Aorta (tissue), 5 donors: Measurements from ENCODE around the gene OOEP. TPM values are rescaled to one million over a fixed set of nuclear protein-coding genes. Genes with fewer than 3 reads are reported as not detected.
A peak's percentile ranks its signal among the peaks of the same experiment; 100 is the strongest.

Experiments used
- ATAC-seq: fragments of 200-7000 bp; cut with Tn5 transposase; one replicate; pipeline ENCODE4 v1.9.1; 2022; ENCODE audit warnings: moderate library complexity; ENCODE audit not compliant: low FRiP score
- DNase-seq, 2 donors: peaks; one replicate each; pipeline ENCODE4 v3.0.0-alpha.2; 2020
- H3K27ac ChIP-seq, 2 donors: one replicate each; pipeline ENCODE4 v1.5.1; 2013; ENCODE audit warnings: low read length in 2 of 2, mild to moderate bottlenecking in 2 of 2, moderate library complexity in 2 of 2, control low read depth in 1 of 2, inconsistent platforms in 1 of 2, low read depth in 1 of 2
- H3K27me3 ChIP-seq, 2 donors: one replicate each; pipeline ENCODE4 v1.6.1; 2013; ENCODE audit warnings: control low read depth in 1 of 2, low read length in 1 of 2, mild to moderate bottlenecking in 1 of 2, moderate library complexity in 1 of 2; ENCODE audit not compliant: insufficient read depth in 2 of 2, control insufficient read depth in 1 of 2
- H3K36me3 ChIP-seq, 2 donors: one replicate each; pipeline ENCODE4 v1.6.1; 2013; ENCODE audit warnings: control low read depth in 1 of 2, low read length in 1 of 2, mild to moderate bottlenecking in 1 of 2; ENCODE audit not compliant: insufficient read depth in 2 of 2, control insufficient read depth in 1 of 2
- H3K4me1 ChIP-seq, 2 donors: one replicate each; pipeline ENCODE4 v1.6.1; 2013; ENCODE audit warnings: low read length in 2 of 2, control low read depth in 1 of 2, mild to moderate bottlenecking in 1 of 2, moderate library complexity in 1 of 2; ENCODE audit not compliant: insufficient read depth in 2 of 2, control insufficient read depth in 1 of 2
- H3K4me3 ChIP-seq, 2 donors: one replicate each; pipeline ENCODE4 v1.5.1; 2013; ENCODE audit warnings: low read length in 2 of 2, control low read depth in 1 of 2, mild to moderate bottlenecking in 1 of 2
- H3K9me3 ChIP-seq: one replicate; pipeline ENCODE4 v1.6.1; 2013; ENCODE audit warnings: mild to moderate bottlenecking, low read length; ENCODE audit not compliant: control insufficient read depth
- WGBS, 2 donors: extraction: QIAGEN DNeasy Blood & Tissue Kit; methylation state at CpG; one replicate each; pipeline ENCODE4 v1.1.7; 2013; 5-methylcytosine and 5-hydroxymethylcytosine counted together
- intact Hi-C, 2 donors: fragments of 100-400 bp; cut with DNase I; formaldehyde crosslinking; loops; one replicate each; pipeline versions ENCODE4 v1.14.2 to v1.15.0; 2022
- polyA plus RNA-seq, 2 donors: library from polyadenylated mRNA; stranded (reverse); fragments of 200-250 nt; gene quantifications; one replicate each; pipeline ENCODE4 v1.2.3, GENCODE V29; 2013
- total RNA-seq, 2 donors: library from RNA; stranded (reverse); fragmentation: NEBNext Ultra II Directional; extraction: Animal tissue kit (Norgen Biotek cat#: 25700); gene quantifications; one replicate each; pipeline ENCODE4 v1.2.1, GENCODE V29; 2021
- donor health status: healthy with polysubstance abuse.
- donor health status: Bipolar disorder and iron deficiency.
- donor health status: DM: no; HTN: no; CAD: no.
- donor health status: DM: no; HTN: no; CAD: no.
- donor health status: DM: yes; HTN: yes; CAD: no.

OOEP gene
- total and polyA plus RNA-seq, 4 donors, result 0.39 to 1.1 (median 0.84) TPM; not detected in 1

GRCh38 chr6:73362358-73362757 lies 7.3 kb downstream of the OOEP start, which contains the start of gene KHDC3L:
TSS of gene KHDC3L (plus strand) at chr6:73362658. CDS start at chr6:73362730, 72 bp downstream.
- no peak for ATAC-seq

GRCh38 chr6:73353636-73354593 lies 15.8 kb downstream of the OOEP start, which contains the start of gene DPPA5:
TSS of gene DPPA5 (minus strand) at chr6:73354276. CDS start at chr6:73354225, 51 bp downstream.
- Histone ChIP-seq H3K36me3 (no peaks in the 10 kb centered on the region), H3K4me1 (no peaks in the 10 kb centered on the region), H3K27ac (no peak within 1 kb of the TSS), H3K27me3 (no peaks in the 10 kb centered on the region), H3K4me3 (no peak within 1 kb of the TSS), H3K9me3 (no peaks in the 10 kb centered on the region)
- intact Hi-C loops, result no loop called here
- whole genome bisulfite sequencing, 2 donors, result 79 to 88% methylated on average over 59 of the region's 59 CpGs
- DNase-seq (no peak), ATAC-seq (no peak)

More at GRCh38 chr6:73362358-73362757, 7.3 kb downstream of the OOEP start, which contains the start of gene KHDC3L:
- H3K36me3 ChIP-seq, result no peaks in the 10 kb centered on the region
- 89 to 92% methylated on average over 23 of the region's 23 CpGs for WGBS, 2 donors
- DNase-seq, result no peak
- no peak within 1 kb of the TSS for H3K4me3 ChIP-seq
- H3K27me3 ChIP-seq, result no peaks in the 10 kb centered on the region
- intact Hi-C loops, result no loop called here
- H3K4me1 ChIP-seq, result no peaks in the 10 kb centered on the region
- H3K9me3 ChIP-seq, result no peaks in the 10 kb centered on the region
- H3K27ac ChIP-seq, result no peak within 1 kb of the TSS

GRCh38 chr6:73349311-73349710 lies 20.4 kb downstream of the OOEP start:
- WGBS, 2 donors, result 30 to 31% methylated on average over 6 of the region's 6 CpGs
- no peak overlapping the region for H3K27ac ChIP-seq
- H3K4me1 ChIP-seq, result no peaks in the 10 kb centered on the region
- DNase-seq, result no peak
- intact Hi-C loops, result no loop called here
- no peaks in the 10 kb centered on the region for H3K27me3 ChIP-seq
- H3K9me3 ChIP-seq, result no peaks in the 10 kb centered on the region
- no peaks in the 10 kb centered on the region for H3K36me3 ChIP-seq
- ATAC-seq, result no peak
- H3K4me3 ChIP-seq, result no peak overlapping the region

- intact Hi-C loops, result no loop called here
- DNase-seq (no peak), ATAC-seq (peak; percentile 41)
- H3K36me3 ChIP-seq, result no peaks in the 10 kb centered on the region
- H3K4me1 ChIP-seq, result no peaks in the 10 kb centered on the region
- 44 to 48% methylated on average over 33 of the region's 33 CpGs for WGBS, 2 donors
- no peak overlapping the region for H3K4me3 ChIP-seq
- no peak overlapping the region for H3K27ac ChIP-seq
- H3K27me3 ChIP-seq, result no peaks in the 10 kb centered on the region
- H3K9me3 ChIP-seq, result no peaks in the 10 kb centered on the region
These were observed 21.0 kb downstream of the OOEP start for GRCh38 chr6:73348550-73349204.

GRCh38 chr6:73343164-73343563 lies 26.5 kb downstream of the OOEP start:
- no peak overlapping the region for H3K27ac ChIP-seq
- intact Hi-C loops, result no loop called here
- no peaks in the 10 kb centered on the region for H3K36me3 ChIP-seq
- DNase-seq (no peak), ATAC-seq (no peak)
- H3K27me3 ChIP-seq, result no peaks in the 10 kb centered on the region
- no peak overlapping the region for H3K4me3 ChIP-seq
- no peaks in the 10 kb centered on the region for H3K9me3 ChIP-seq
- H3K4me1 ChIP-seq, result no peaks in the 10 kb centered on the region

- H3K4me3 ChIP-seq, result no peak overlapping the region
- no peaks in the 10 kb centered on the region for H3K27me3 ChIP-seq
- H3K9me3 ChIP-seq, result no peaks in the 10 kb centered on the region
- no peaks in the 10 kb centered on the region for H3K36me3 ChIP-seq
- WGBS, 2 donors, result 76 to 78% methylated on average over 4 to 5 of the region's 5 CpGs
- intact Hi-C loops, result no loop called here
- DNase-seq, result no peak
- no peaks in the 10 kb centered on the region for H3K4me1 ChIP-seq
- no peak for ATAC-seq
- H3K27ac ChIP-seq, result no peak overlapping the region
These were observed 27.5 kb downstream of the OOEP start for GRCh38 chr6:73342174-73342573.

GRCh38 chr6:73341335-73341734 lies 28.4 kb downstream of the OOEP start:
- ATAC-seq (no peak), DNase-seq (no peak)
- intact Hi-C loops, result no loop called here
- Histone ChIP-seq H3K36me3 (no peaks in the 10 kb centered on the region), H3K4me3 (no peak overlapping the region), H3K9me3 (no peaks in the 10 kb centered on the region), H3K4me1 (no peaks in the 10 kb centered on the region), H3K27ac (no peak overlapping the region), H3K27me3 (no peaks in the 10 kb centered on the region)
- WGBS, 2 donors, result 84 to 89% methylated on average over 1 of the region's 1 CpG

GRCh38 chr6:73340048-73340447 lies 29.6 kb downstream of the OOEP start:
- WGBS, 2 donors, result 68 to 75% methylated on average over 2 of the region's 2 CpGs
- no peaks in the 10 kb centered on the region for H3K4me1 ChIP-seq
- H3K27me3 ChIP-seq, result no peaks in the 10 kb centered on the region
- no peak overlapping the region for H3K4me3 ChIP-seq
- no peak overlapping the region for H3K27ac ChIP-seq
- no peaks in the 10 kb centered on the region for H3K36me3 ChIP-seq
- intact Hi-C loops, result no loop called here
- DNase-seq (no peak), ATAC-seq (no peak)
- no peaks in the 10 kb centered on the region for H3K9me3 ChIP-seq
